Activated CD4-positive, alpha-beta T cell treated with anti-CD3 and anti-CD28 coated beads, Interleukin-2, amount 10 ng/mL, durations not matched to agents 7 days and 5 days (primary cell): Measurements from ENCODE around the gene ENAH. TPM values are rescaled to one million over a fixed set of nuclear protein-coding genes. Genes with fewer than 3 reads are reported as not detected.

Experiments used
- CTCF ChIA-PET: fragments of 350-600 bp; sonication (Branson Sonifier 250); formaldehyde crosslinking; loops from one replicate; lab custom pipeline; 2021; ENCODE audit warnings: antibody characterized with exemption; lab: Charles Lee
- POLR2A ChIA-PET: fragments of 350-600 bp; sonication (Branson Sonifier 250); formaldehyde crosslinking; loops from one replicate; lab custom pipeline; 2021; ENCODE audit warnings: antibody characterized with exemption; lab: Charles Lee
- DNase-seq: peaks from one replicate; pipeline ENCODE4 v3.0.0-alpha.2; 2020
- H3K27ac Mint-ChIP-seq: one replicate; pipeline ENCODE4 v1.8.0; 2021; ENCODE audit warnings: mild to moderate bottlenecking, moderate library complexity, mixed read lengths
- H3K27me3 Mint-ChIP-seq: one replicate; pipeline ENCODE4 v1.8.0; 2021; ENCODE audit warnings: mixed read lengths
- H3K36me3 Mint-ChIP-seq: one replicate; pipeline ENCODE4 v1.8.0; 2021; ENCODE audit warnings: low read depth, mixed read lengths
- H3K4me1 Mint-ChIP-seq: one replicate; pipeline ENCODE4 v1.8.0; 2021; ENCODE audit warnings: mixed read lengths
- H3K4me3 Mint-ChIP-seq: one replicate; pipeline ENCODE4 v1.8.0; 2021; ENCODE audit warnings: mild to moderate bottlenecking, moderate library complexity, mixed read lengths
- H3K9me3 Mint-ChIP-seq: one replicate; pipeline ENCODE4 v1.8.0; 2021; ENCODE audit warnings: mixed read lengths
- total RNA-seq, 2 experiments: library from RNA; stranded (reverse); gene quantifications; one replicate each; pipeline ENCODE4 v1.2.3, GENCODE V29; 2021

ENAH gene
- total RNA-seq, 2 experiments from 2014 or later: not detected

DNA sequence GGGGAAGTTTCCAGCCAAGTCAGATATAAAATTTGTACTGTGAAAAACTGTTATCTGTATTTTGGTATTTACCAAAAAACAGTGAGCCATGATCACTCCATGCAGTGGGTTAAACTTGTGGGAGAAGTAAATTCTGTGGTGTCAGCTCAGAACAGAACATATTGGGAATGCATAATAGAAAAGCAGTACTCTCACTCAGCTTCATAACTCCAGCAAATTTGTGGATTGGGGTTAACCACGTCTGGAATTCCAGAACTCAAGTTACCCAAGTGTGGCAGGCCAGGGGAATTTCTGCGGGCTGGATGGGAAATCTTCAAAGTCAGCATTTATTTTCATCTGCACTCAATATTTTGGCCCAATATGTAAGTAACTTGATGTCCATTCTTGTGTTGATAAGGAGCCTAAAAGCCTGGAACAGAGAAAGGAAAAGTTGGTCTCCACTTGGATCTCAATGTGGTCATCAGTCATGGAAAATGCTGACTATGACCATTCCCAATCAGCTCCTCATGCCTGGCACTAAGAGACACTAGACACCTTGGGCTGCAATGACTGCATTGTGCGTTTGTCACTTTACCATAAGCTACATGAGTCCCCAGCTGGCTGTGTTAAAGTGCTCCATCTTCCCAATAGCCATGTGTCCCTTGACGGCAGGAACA lies 39.1 kb upstream of the ENAH start:
- DNase-seq: no peak
- no peaks in the 10 kb centered on the region for H3K9me3 Mint-ChIP-seq
- H3K27ac Mint-ChIP-seq: no peak overlapping the region
- peaks cover 4% of the 10 kb centered on the region for H3K27me3 Mint-ChIP-seq
- H3K36me3 Mint-ChIP-seq: no peaks in the 10 kb centered on the region
- ChIA-PET POLR2A (no interaction called here), CTCF (interaction anchor here (1.7 kb wide), 1 partner anchor 19 kb away, joined by 3 read pairs; no protein-coding TSS in a partner anchor)
- no peaks in the 10 kb centered on the region for H3K4me1 Mint-ChIP-seq
- no peak overlapping the region for H3K4me3 Mint-ChIP-seq

GRCh38 chr1:225691377-225691776 lies 38.5 kb upstream of the ENAH start:
- no peak overlapping the region for H3K27ac Mint-ChIP-seq
- no peak overlapping the region for H3K4me3 Mint-ChIP-seq
- no peak for DNase-seq
- no peaks in the 10 kb centered on the region for H3K4me1 Mint-ChIP-seq
- no peaks in the 10 kb centered on the region for H3K36me3 Mint-ChIP-seq
- ChIA-PET POLR2A (no interaction called here), CTCF (no interaction called here)
- no peaks in the 10 kb centered on the region for H3K9me3 Mint-ChIP-seq
- peaks cover 6% of the 10 kb centered on the region for H3K27me3 Mint-ChIP-seq

GRCh38 chr1:225689882-225690459 lies 37.0 kb upstream of the ENAH start:
- no peak overlapping the region for H3K4me3 Mint-ChIP-seq
- POLR2A ChIA-PET: no interaction called here
- no peaks in the 10 kb centered on the region for H3K36me3 Mint-ChIP-seq
- DNase-seq: no peak
- H3K9me3 Mint-ChIP-seq: no peaks in the 10 kb centered on the region
- no peaks in the 10 kb centered on the region for H3K4me1 Mint-ChIP-seq
- no peak overlapping the region for H3K27ac Mint-ChIP-seq
- H3K27me3 Mint-ChIP-seq: peaks cover 11% of the 10 kb centered on the region
- CTCF ChIA-PET: interaction anchor here (0.5 to 1.3 kb wide), 2 partner anchors 30 to 222 kb away, joined by 3 to 4 read pairs; no protein-coding TSS in a partner anchor

- no peak overlapping the region for H3K4me3 Mint-ChIP-seq
- H3K27ac Mint-ChIP-seq: no peak overlapping the region
- no peak for DNase-seq
- ChIA-PET POLR2A (no interaction called here), CTCF (interaction anchor here (0.6 kb wide), 2 partner anchors 184 to 1745 kb away, joined by 3 read pairs; no protein-coding TSS in a partner anchor)
- peaks cover 13% of the 10 kb centered on the region for H3K27me3 Mint-ChIP-seq
- H3K36me3 Mint-ChIP-seq: no peaks in the 10 kb centered on the region
- H3K9me3 Mint-ChIP-seq: no peaks in the 10 kb centered on the region
- no peaks in the 10 kb centered on the region for H3K4me1 Mint-ChIP-seq
Observed at GRCh38 chr1:225688345-225688744, 35.4 kb upstream of the ENAH start.

DNA sequence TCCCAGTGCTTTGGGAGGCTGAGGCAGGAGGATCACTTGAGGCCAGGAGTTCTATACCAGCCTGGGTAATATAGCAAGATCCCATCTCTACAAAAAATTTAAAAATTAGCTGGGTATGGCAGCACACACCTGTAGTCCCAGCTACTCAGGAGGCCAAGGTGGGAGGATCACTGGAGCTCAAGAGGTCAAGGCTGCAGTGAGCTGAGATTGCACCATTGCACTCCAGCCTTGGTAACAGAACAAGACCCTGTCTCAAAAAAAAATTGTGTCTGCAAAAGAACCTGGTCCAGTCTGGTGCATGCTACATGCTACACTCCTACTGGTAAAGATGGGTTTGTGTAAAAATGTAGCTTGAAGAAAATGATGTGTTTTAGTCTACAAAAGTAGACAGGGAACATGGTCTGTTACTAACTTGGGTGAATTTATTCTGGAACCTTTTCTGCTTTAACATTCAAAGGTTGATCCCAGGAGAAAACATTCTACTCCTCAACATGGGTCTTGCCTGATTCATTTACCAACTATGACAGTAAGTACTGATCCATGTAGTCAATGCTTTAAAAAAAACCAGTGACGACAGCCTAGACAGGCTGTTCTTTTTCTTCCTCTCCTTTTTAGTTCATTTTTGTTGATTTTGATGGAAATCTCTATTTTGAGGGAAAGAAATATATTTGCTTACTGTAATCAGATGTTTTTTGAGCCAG lies 32.7 kb upstream of the ENAH start:
- CTCF ChIA-PET: interaction anchor here (0.6 kb wide), 1 partner anchor 125 kb away, joined by 3 read pairs; no protein-coding TSS in a partner anchor
- no peaks in the 10 kb centered on the region for H3K36me3 Mint-ChIP-seq
- POLR2A ChIA-PET: no interaction called here

DNA sequence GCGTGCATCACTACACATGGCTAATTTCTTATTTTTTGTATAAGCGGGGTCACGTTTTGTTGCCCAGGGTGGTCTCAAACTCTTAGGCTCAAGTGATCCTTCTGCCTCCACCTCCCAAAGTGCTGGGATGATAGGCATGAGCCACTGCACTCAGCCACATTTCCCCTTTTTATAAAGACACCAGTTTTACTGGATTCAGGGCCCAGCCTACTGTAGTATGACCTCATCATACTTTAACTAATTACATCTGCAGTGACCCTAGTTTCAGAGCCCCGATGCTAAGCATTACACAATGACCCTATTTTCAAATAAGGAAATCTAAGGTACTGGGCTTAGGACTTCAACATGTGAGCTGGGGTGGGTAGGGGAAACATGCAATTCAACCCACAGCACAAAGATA lies 31.8 kb upstream of the ENAH start:
- Mint-ChIP-seq H3K27me3 (peaks cover 18% of the 10 kb centered on the region), H3K27ac (no peak overlapping the region), H3K4me3 (no peak overlapping the region), H3K4me1 (no peaks in the 10 kb centered on the region), H3K36me3 (no peaks in the 10 kb centered on the region), H3K9me3 (no peaks in the 10 kb centered on the region)
- POLR2A ChIA-PET: no interaction called here
- DNase-seq: no peak
- CTCF ChIA-PET: interaction anchor here (0.6 kb wide), 1 partner anchor 124 kb away, joined by 3 read pairs; no protein-coding TSS in a partner anchor

More for the DNA sequence above, 32.7 kb upstream of the ENAH start:
- Mint-ChIP-seq H3K27me3 (peaks cover 13% of the 10 kb centered on the region), H3K9me3 (no peaks in the 10 kb centered on the region), H3K4me3 (no peak overlapping the region), H3K4me1 (no peaks in the 10 kb centered on the region), H3K27ac (no peak overlapping the region)
- no peak for DNase-seq

GRCh38 chr1:225681231-225681630 lies 28.3 kb upstream of the ENAH start:
- no peak overlapping the region for H3K27ac Mint-ChIP-seq
- H3K4me3 Mint-ChIP-seq: no peak overlapping the region
- ChIA-PET POLR2A (no interaction called here), CTCF (interaction anchor here (1.3 kb wide), 1 partner anchor 10 kb away, joined by 3 read pairs; no protein-coding TSS in a partner anchor)
- no peaks in the 10 kb centered on the region for H3K36me3 Mint-ChIP-seq
- H3K4me1 Mint-ChIP-seq: no peaks in the 10 kb centered on the region
- no peaks in the 10 kb centered on the region for H3K9me3 Mint-ChIP-seq
- DNase-seq: no peak
- H3K27me3 Mint-ChIP-seq: peaks cover 34% of the 10 kb centered on the region

- Mint-ChIP-seq H3K27ac (no peak overlapping the region), H3K27me3 (peaks cover 36% of the 10 kb centered on the region), H3K4me3 (no peak overlapping the region), H3K36me3 (no peaks in the 10 kb centered on the region), H3K9me3 (no peaks in the 10 kb centered on the region), H3K4me1 (no peaks in the 10 kb centered on the region)
- ChIA-PET CTCF (no interaction called here), POLR2A (no interaction called here)
- DNase-seq: no peak
Observed at GRCh38 chr1:225678545-225678944, 25.6 kb upstream of the ENAH start.

- H3K4me3 Mint-ChIP-seq: no peak overlapping the region
- H3K4me1 Mint-ChIP-seq: no peaks in the 10 kb centered on the region
- ChIA-PET POLR2A (no interaction called here), CTCF (interaction anchor here (1.0 kb wide), 1 partner anchor 15 kb away, joined by 4 read pairs; no protein-coding TSS in a partner anchor)
- no peak overlapping the region for H3K27ac Mint-ChIP-seq
- no peak for DNase-seq
- no peaks in the 10 kb centered on the region for H3K9me3 Mint-ChIP-seq
- peaks cover 36% of the 10 kb centered on the region for H3K27me3 Mint-ChIP-seq
- no peaks in the 10 kb centered on the region for H3K36me3 Mint-ChIP-seq
Observed at GRCh38 chr1:225677350-225678124, 24.6 kb upstream of the ENAH start.

- DNase-seq: no peak
- ChIA-PET CTCF (no interaction called here), POLR2A (no interaction called here)
- Mint-ChIP-seq H3K27me3 (peaks cover 31% of the 10 kb centered on the region), H3K4me1 (peaks cover 1% of the 10 kb centered on the region), H3K27ac (no peak overlapping the region), H3K36me3 (no peaks in the 10 kb centered on the region), H3K9me3 (no peaks in the 10 kb centered on the region), H3K4me3 (no peak overlapping the region)
Observed at GRCh38 chr1:225674381-225674780, 21.5 kb upstream of the ENAH start.

DNA sequence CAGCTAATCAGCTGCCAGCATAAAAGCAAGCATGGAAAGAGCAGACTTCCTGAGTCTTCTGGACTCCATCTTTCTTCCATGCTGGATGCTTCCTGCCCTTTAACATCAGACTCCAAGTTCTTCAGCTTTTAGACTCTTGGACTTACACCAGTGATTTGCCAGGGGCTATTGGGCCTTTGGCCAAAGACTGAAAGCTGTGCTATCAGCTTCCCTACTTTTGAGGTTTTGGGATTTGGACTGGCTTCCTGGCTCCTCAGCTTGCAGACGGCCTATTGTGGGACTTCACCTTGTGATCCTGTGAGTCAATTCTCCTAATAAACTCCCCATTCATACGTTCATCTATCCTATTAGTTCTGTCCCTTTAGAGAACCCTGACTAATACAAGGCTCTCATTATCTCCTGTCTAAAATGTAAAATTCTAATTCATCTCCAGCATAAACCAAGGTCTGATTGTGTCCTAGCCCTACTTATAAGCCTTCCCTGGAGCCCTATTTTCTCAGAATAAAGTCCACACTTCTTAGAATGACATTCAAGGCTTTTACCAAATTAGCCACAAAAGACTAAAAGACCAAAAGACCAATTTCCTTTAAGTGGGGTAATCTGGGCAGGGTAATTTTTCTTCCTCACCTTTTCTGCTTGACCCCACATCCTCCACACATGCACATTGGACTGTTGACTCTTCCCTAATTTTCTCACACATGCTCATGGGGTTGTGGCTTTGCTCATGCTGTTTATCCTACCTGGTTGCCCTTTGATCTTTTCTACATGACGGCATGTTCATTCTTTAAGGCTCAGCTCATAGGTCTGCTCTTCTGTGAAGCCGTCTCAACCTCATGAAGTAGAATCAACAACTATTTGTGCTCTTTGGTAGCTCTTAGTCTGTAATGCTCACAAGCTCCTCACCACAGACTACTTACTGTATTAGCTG lies 18.1 kb upstream of the ENAH start:
- Mint-ChIP-seq H3K27ac (no peak overlapping the region), H3K27me3 (peaks cover 12% of the 10 kb centered on the region), H3K9me3 (no peaks in the 10 kb centered on the region), H3K36me3 (no peaks in the 10 kb centered on the region), H3K4me1 (peaks cover 1% of the 10 kb centered on the region), H3K4me3 (no peak overlapping the region)
- CTCF ChIA-PET: interaction anchor here (1.5 kb wide), 1 partner anchor 11 kb away, joined by 3 read pairs; no protein-coding TSS in a partner anchor
- DNase-seq: no peak
- POLR2A ChIA-PET: no interaction called here

GRCh38 chr1:225670356-225670755 lies 17.4 kb upstream of the ENAH start:
- Mint-ChIP-seq H3K9me3 (no peaks in the 10 kb centered on the region), H3K27me3 (peaks cover 7% of the 10 kb centered on the region), H3K27ac (no peak overlapping the region), H3K36me3 (no peaks in the 10 kb centered on the region), H3K4me1 (peaks cover 1% of the 10 kb centered on the region), H3K4me3 (no peak overlapping the region)
- DNase-seq: no peak
- POLR2A ChIA-PET: no interaction called here
- CTCF ChIA-PET: no interaction called here
